Activated CD8-positive, alpha-beta T cell treated with anti-CD3 and anti-CD28 coated beads for 36 hours (primary cell): Measurements from ENCODE around the gene ADD3. TPM values are rescaled to one million over a fixed set of nuclear protein-coding genes. Genes with fewer than 3 reads are reported as not detected.

ENCODE experiments used
- ATAC-seq: fragments of 200-7000 bp; cut with Tn5 transposase; one replicate; pipeline ENCODE4 v1.10.0; 2021; ENCODE audit warnings: mild to moderate bottlenecking, moderate library complexity
- CTCF ChIA-PET: fragments of 350-600 bp; sonication (Branson Sonifier 250); formaldehyde crosslinking; loops from one replicate; lab custom pipeline; 2021; ENCODE audit warnings: antibody characterized with exemption; lab: Charles Lee
- POLR2A ChIA-PET: fragments of 350-600 bp; sonication (Branson Sonifier 250); formaldehyde crosslinking; loops from one replicate; lab custom pipeline; 2021; ENCODE audit warnings: antibody characterized with exemption; lab: Charles Lee
- DNase-seq: peaks from one replicate; pipeline ENCODE4 v3.0.0-alpha.2; 2020
- H3K27ac Mint-ChIP-seq: one replicate; pipeline ENCODE4 v1.8.0; 2021; ENCODE audit warnings: mild to moderate bottlenecking, mixed read lengths
- H3K27me3 Mint-ChIP-seq: one replicate; pipeline ENCODE4 v1.8.0; 2021; ENCODE audit warnings: mixed read lengths
- H3K36me3 Mint-ChIP-seq: one replicate; pipeline ENCODE4 v1.8.0; 2021; ENCODE audit warnings: low read depth, mixed read lengths
- H3K4me1 Mint-ChIP-seq: one replicate; pipeline ENCODE4 v1.8.0; 2021; ENCODE audit warnings: low read depth, mixed read lengths
- H3K4me3 Mint-ChIP-seq: one replicate; pipeline ENCODE4 v1.8.0; 2021; ENCODE audit warnings: mild to moderate bottlenecking, moderate library complexity, mixed read lengths
- H3K9me3 Mint-ChIP-seq: one replicate; pipeline ENCODE4 v1.8.0; 2021; ENCODE audit warnings: mixed read lengths
- CTCF ChIP-seq: fragments of 200-600 bp; IDR thresholded peaks from one replicate; pipeline ENCODE4 v1.8.0; 2022; ENCODE audit warnings: antibody characterized with exemption, mild to moderate bottlenecking
- intact Hi-C: fragments of 100-400 bp; cut with micrococcal nuclease; formaldehyde crosslinking; loops from one replicate; pipeline ENCODE4 v1.10.0; 2022
- total RNA-seq, 2 experiments: library from RNA; stranded (reverse); gene quantifications; one replicate each; pipeline ENCODE4 v1.2.3, GENCODE V29; 2021

The ADD3 gene
- total RNA-seq, 2 experiments from 2014 or later, result 66.8 to 77.0 TPM

DNA sequence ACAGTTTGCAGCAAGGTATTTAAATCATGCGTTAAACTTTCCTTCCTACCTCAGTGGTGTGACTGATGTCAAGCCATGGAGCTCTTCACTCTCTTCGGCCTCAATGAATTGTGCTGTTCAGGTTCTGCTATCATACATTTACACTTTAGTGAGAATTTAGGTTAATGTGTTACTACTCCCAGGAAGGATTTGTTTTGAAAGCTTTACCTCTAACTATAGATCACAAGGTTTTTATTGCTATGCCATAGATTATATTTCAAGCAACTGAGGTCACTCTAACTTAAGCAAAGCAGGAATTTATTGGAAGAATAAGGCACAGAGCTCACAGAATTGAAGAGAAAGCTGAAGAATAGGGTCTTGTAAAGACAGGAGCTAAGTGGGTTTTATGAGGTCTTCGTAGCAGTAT lies 11.0 kb upstream of the ADD3 start:
- ChIA-PET POLR2A (interaction anchor here (0.7 to 1.3 kb wide), 3 partner anchors 9 to 12 kb away, joined by 3 to 4 read pairs (median 3); no protein-coding TSS in a partner anchor), CTCF (no interaction called here)
- H3K4me1 Mint-ChIP-seq, result peaks cover 14% of the 10 kb centered on the region
- ATAC-seq, result no peak
- no peaks in the 10 kb centered on the region for H3K9me3 Mint-ChIP-seq
- intact Hi-C loops, result no loop called here
- H3K27me3 Mint-ChIP-seq, result no peaks in the 10 kb centered on the region
- no peak overlapping the region for H3K27ac Mint-ChIP-seq
- no peak overlapping the region for H3K4me3 Mint-ChIP-seq
- TF ChIP-seq CTCF, result no peak
- no peaks in the 10 kb centered on the region for H3K36me3 Mint-ChIP-seq
- no peak for DNase-seq

GRCh38 chr10:109997233-109997632 lies 10.6 kb upstream of the ADD3 start:
- no peaks in the 10 kb centered on the region for H3K9me3 Mint-ChIP-seq
- no peak for TF ChIP-seq CTCF
- CTCF ChIA-PET, result no interaction called here
- intact Hi-C loops, result no loop called here
- DNase-seq, result no peak
- no peak overlapping the region for H3K27ac Mint-ChIP-seq
- H3K36me3 Mint-ChIP-seq, result no peaks in the 10 kb centered on the region
- ATAC-seq, result no peak
- no peaks in the 10 kb centered on the region for H3K27me3 Mint-ChIP-seq
- peaks cover 14% of the 10 kb centered on the region for H3K4me1 Mint-ChIP-seq
- POLR2A ChIA-PET, result interaction anchor here (0.7 to 1.3 kb wide), 3 partner anchors 8 to 11 kb away, joined by 3 to 4 read pairs (median 3); no protein-coding TSS in a partner anchor
- H3K4me3 Mint-ChIP-seq, result no peak overlapping the region

DNA sequence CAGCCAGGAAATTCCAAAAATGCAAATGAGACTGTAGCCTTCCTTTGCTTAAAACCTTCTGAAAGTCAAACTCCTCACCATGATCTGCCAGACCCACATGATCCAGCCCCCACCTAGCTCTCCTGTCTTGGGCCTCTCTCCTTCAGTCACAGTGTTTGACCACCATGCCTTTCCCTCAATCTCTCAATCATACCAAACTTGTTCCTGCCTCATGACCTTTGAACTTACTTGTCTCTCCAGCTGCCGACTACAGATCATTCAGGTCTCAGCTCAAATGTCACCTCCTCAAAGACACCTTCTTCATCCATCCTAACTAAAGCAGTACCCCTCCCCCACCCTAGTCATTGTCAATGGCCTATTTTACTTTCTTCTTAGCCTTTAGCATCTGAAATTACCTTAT lies 9.3 kb upstream of the ADD3 start:
- ChIA-PET CTCF (interaction anchor here (0.8 to 1.0 kb wide), 2 partner anchors 20 to 115 kb away, joined by 3 read pairs; no protein-coding TSS in a partner anchor), POLR2A (interaction anchor here (0.6 kb wide), 1 partner anchor 47 kb away, joined by 5 read pairs; no protein-coding TSS in a partner anchor)
- Mint-ChIP-seq H3K9me3 (no peaks in the 10 kb centered on the region), H3K27me3 (no peaks in the 10 kb centered on the region), H3K4me3 (no peak overlapping the region), H3K27ac (no peak overlapping the region), H3K36me3 (no peaks in the 10 kb centered on the region), H3K4me1 (peaks cover 12% of the 10 kb centered on the region)
- intact Hi-C loops, result no loop called here
- TF ChIP-seq CTCF, result no peak
- peak; percentile 17 for ATAC-seq
- no peak for DNase-seq

DNA sequence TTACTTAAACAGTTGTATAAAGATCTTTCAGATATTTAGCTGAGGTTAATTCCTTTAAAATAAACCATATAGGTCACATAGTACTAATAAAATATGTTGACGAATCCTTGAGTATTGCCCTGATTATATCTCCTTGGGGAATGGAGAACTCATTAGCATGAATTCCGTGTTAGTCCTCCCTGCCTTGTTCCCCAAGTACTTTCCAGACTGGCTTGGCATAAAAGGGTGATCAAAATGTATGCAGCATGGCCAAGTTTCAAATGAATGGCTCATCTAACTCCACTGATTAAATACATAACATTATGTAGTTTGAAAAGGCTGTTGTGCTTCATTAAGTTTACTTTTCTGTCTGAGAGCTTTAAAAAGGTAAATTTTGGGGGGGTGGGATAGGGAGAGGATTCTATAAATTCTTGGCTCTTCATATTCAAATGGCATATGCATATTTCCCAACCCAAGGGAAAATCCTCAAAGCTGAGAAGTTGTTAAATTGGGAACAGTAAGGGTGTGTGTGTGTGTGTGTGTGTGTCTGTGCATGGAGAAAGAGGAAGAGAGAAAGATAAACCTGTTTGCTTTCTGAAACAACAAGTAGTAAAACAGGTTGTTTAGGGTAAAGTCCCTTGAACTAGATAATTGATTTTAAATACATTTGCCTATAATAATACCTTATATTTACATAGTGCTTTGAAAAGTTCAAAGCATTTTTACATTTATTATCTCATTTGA lies 4.8 kb upstream of the ADD3 start:
- DNase-seq (no peak), ATAC-seq (no peak)
- Mint-ChIP-seq H3K27me3 (no peaks in the 10 kb centered on the region), H3K27ac (no peak overlapping the region), H3K36me3 (no peaks in the 10 kb centered on the region), H3K9me3 (no peaks in the 10 kb centered on the region), H3K4me3 (no peak overlapping the region), H3K4me1 (peaks cover 13% of the 10 kb centered on the region)
- ChIA-PET POLR2A (no interaction called here), CTCF (interaction anchor here (0.7 to 1.5 kb wide), 3 partner anchors 24 to 32 kb away, joined by 3 to 4 read pairs (median 3); no protein-coding TSS in a partner anchor)
- no peak for TF ChIP-seq CTCF
- intact Hi-C loops, result no loop called here

DNA sequence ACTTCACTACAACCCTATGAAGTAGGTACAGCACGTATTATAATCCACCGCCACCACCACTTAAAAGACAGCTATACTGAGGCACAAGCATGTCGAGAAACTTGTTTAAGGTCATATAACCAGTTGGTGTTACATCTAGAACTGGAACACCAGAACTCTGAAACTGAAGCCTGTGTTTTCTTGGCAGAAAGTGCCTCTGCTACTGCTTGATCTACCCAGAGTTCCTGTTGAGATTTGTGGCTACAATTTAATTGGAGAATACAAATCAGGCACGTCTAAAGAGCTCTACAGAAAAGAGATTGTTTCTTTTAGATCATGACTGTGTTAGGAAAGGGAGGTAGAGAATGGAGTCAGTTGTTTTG lies 4.3 kb upstream of the ADD3 start:
- H3K9me3 Mint-ChIP-seq, result no peaks in the 10 kb centered on the region
- ChIA-PET CTCF (interaction anchor here (0.7 to 1.5 kb wide), 3 partner anchors 25 to 33 kb away, joined by 3 to 4 read pairs (median 3); no protein-coding TSS in a partner anchor), POLR2A (no interaction called here)
- TF ChIP-seq CTCF, result no peak
- ATAC-seq (no peak), DNase-seq (no peak)
- H3K36me3 Mint-ChIP-seq, result no peaks in the 10 kb centered on the region
- intact Hi-C loops, result no loop called here
- peaks cover 9% of the 10 kb centered on the region for H3K4me1 Mint-ChIP-seq
- H3K27me3 Mint-ChIP-seq, result no peaks in the 10 kb centered on the region
- H3K27ac Mint-ChIP-seq, result no peak overlapping the region
- H3K4me3 Mint-ChIP-seq, result no peak overlapping the region
